ENCODE data around the gene ACSL6. TPM values are rescaled to one million over a fixed set of nuclear protein-coding genes. Genes with fewer than 3 reads are reported as not detected.

Gene ACSL6
- total and polyA plus RNA-seq, 3 experiments from 2014 or later: 20.7 to 22.7 (median 21.8) TPM

DNA sequence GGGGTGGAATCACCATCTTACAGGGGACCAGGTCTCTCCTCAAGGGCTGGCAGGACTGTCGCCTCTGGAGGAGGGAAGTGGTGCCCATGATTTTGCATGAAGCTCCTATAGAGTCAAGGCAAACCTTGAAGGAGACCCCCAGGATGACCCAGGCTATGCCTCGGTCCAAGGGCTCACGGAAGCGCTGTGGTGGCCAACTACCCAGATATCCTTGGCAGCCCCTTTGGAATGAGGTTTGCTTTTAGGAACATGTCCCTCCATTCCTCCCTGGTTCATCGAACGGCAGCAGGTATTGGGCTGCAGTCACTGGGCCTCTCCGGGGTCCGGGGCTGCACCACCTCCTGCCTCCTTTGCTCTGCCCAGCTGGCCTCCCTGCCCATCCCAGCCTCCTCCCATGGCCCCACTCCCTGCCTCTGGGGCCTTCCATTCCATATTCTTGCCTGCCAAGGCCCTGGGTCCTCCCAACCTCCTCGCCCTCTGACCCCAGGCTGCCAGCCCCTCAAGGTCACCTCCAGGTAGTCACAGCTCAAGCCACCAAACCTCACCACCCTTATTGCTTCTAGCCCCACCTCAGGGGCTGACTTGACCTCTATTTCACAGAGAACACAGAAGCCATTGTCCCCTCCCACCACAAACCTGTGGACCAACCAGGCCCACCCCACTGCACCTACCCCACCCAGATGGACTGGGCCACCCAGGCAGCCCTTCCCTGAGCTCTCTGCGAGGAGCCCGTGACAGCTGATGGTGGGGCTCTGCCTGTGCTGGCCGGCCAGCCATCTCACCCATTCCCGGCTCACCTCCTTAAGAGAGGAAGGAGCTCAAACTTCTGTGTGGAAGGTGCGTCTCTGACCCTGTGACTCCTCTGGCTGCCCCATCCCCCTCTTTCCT is 45.4 kb upstream of the ACSL6 start:
- DNase-seq: no peak
- Histone ChIP-seq H3K27me3 (ENCODE audit: insufficient read depth, low read length, poor library complexity, severe bottlenecking) (no peaks in the 10 kb centered on the region), H3K4me3 (ENCODE audit: low read length) (no peak overlapping the region), H3K36me3 (ENCODE audit: insufficient read depth, low read length) (no peaks in the 10 kb centered on the region), H3K27ac (ENCODE audit: low read depth, low read length) (peak overlapping the region; percentile 73), H3K9me3 (ENCODE audit: low read length) (no peaks in the 10 kb centered on the region), H3K4me1 (ENCODE audit: insufficient read depth, low read length) (peaks cover 37% of the 10 kb centered on the region)
- Mint-ChIP-seq H3K36me3 (no peaks in the 10 kb centered on the region), H3K4me1 (peaks cover 52 to 54% (median 52%) of the 10 kb centered on the region in 3 donors), H3K27me3 (peaks cover 0 to 5% of the 10 kb centered on the region in 2 donors), H3K27ac (peak overlapping the region; percentile 77 to 98 (median 96)), H3K4me3 (peak overlapping the region in 3 of 7 donors; percentile 47 to 69 (median 62)), H3K9me3 (no peaks in the 10 kb centered on the region)
- ChIA-PET POLR2A (interaction anchor here (0.5 kb wide), 1 partner anchor 420 kb away, joined by 3 read pairs; no protein-coding TSS in a partner anchor), CTCF (interaction anchor here (1.0 kb wide), 1 partner anchor 9 kb away, joined by 3 read pairs; no protein-coding TSS in a partner anchor)

DNA sequence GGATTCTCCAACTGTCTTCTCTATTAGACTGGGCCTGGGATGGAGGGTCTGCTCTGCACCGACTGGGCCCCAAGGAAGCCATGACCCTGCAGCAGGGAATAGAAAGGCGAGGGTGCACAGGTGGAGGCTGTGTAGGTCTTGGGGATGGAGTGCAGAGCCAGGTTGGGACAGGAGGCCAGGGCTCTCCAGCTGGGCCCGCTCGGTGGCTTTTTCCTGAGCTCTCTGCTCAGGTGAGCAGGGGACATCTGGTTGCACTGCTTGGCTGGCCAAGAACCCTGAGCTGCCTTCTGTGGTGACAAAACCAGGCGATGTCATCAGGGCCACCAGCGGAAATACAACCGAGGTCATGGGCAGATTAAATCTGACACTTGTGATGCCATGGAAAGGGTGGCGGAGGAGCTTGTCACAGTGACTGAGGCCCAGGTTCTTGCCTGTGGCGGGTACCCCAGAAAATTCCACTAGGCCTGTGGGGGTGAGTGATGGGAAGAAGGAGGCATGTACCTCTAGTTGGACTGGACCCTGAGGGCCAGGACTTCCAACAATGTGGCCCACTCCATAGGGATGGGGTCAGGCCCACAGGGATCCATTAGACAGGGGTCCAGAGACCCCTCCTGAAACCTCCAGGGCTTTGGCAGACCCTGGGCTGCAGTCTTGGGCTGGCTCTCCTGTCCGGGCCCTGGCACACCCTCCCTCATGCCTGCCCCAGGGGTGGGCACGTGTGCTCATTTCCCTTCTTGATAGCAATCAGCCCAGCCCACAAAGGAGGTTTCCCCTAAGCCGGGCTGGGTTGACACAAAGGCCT is 44.6 kb upstream of the ACSL6 start:
- Histone ChIP-seq H3K4me1 (ENCODE audit: insufficient read depth, low read length) (peaks cover 37% of the 10 kb centered on the region), H3K4me3 (ENCODE audit: low read length) (no peak overlapping the region), H3K27me3 (ENCODE audit: insufficient read depth, low read length, poor library complexity, severe bottlenecking) (no peaks in the 10 kb centered on the region), H3K9me3 (ENCODE audit: low read length) (no peaks in the 10 kb centered on the region), H3K27ac (ENCODE audit: low read depth, low read length) (peak overlapping the region; percentile 73), H3K36me3 (ENCODE audit: insufficient read depth, low read length) (no peaks in the 10 kb centered on the region)
- Mint-ChIP-seq H3K27me3 (peaks cover 0 to 5% of the 10 kb centered on the region in 2 donors), H3K4me3 (peak overlapping the region in 6 of 7 donors; percentile 17 to 69 (median 50)), H3K27ac (peak overlapping the region; percentile 77 to 98 (median 96)), H3K36me3 (no peaks in the 10 kb centered on the region), H3K4me1 (peaks cover 52 to 54% (median 52%) of the 10 kb centered on the region in 3 donors), H3K9me3 (no peaks in the 10 kb centered on the region)
- ChIA-PET CTCF (interaction anchor here (1.0 to 1.8 kb wide), 3 partner anchors 9 to 55 kb away, joined by 3 to 6 read pairs (median 3); no protein-coding TSS in a partner anchor), POLR2A (interaction anchor here (0.5 kb wide), 1 partner anchor 419 kb away, joined by 3 read pairs; no protein-coding TSS in a partner anchor)
- peak in 4 of 5 donors; percentile 40 to 78 (median 70) for DNase-seq

DNA sequence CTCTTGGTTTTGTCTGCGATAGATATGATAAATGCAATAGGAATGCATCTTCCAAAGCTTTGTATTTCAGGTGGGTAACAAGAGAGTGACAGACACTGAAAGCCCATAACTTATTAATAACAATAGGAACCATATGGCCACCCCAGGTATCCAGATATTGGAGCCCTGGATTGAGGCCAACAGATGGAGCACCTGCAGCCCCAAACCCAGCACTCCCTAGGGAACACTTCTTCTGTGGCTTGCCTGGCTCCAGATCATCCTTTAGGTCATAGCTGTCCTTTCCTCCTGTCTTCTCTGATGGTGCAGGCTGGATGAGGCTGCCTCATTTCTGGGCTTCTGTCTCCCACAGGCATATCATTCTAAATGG is 44.0 kb upstream of the ACSL6 start:
- Histone ChIP-seq H3K9me3 (ENCODE audit: low read length) (no peaks in the 10 kb centered on the region), H3K4me3 (ENCODE audit: low read length) (no peak overlapping the region), H3K27me3 (ENCODE audit: insufficient read depth, low read length, poor library complexity, severe bottlenecking) (no peaks in the 10 kb centered on the region), H3K36me3 (ENCODE audit: insufficient read depth, low read length) (no peaks in the 10 kb centered on the region), H3K4me1 (ENCODE audit: insufficient read depth, low read length) (peaks cover 37% of the 10 kb centered on the region), H3K27ac (ENCODE audit: low read depth, low read length) (peak overlapping the region; percentile 73)
- ChIA-PET POLR2A (no interaction called here), CTCF (interaction anchor here (1.2 to 1.8 kb wide), 2 partner anchors 49 to 55 kb away, joined by 3 to 6 read pairs; no protein-coding TSS in a partner anchor)
- Mint-ChIP-seq H3K36me3 (no peaks in the 10 kb centered on the region), H3K27me3 (peaks cover 0 to 5% of the 10 kb centered on the region in 2 donors), H3K4me1 (peaks cover 52 to 54% (median 52%) of the 10 kb centered on the region in 3 donors), H3K4me3 (peak overlapping the region in 3 of 7 donors; percentile 17 to 69 (median 47)), H3K27ac (peak overlapping the region; percentile 77 to 98 (median 96)), H3K9me3 (no peaks in the 10 kb centered on the region)
- DNase-seq: no peak

DNA sequence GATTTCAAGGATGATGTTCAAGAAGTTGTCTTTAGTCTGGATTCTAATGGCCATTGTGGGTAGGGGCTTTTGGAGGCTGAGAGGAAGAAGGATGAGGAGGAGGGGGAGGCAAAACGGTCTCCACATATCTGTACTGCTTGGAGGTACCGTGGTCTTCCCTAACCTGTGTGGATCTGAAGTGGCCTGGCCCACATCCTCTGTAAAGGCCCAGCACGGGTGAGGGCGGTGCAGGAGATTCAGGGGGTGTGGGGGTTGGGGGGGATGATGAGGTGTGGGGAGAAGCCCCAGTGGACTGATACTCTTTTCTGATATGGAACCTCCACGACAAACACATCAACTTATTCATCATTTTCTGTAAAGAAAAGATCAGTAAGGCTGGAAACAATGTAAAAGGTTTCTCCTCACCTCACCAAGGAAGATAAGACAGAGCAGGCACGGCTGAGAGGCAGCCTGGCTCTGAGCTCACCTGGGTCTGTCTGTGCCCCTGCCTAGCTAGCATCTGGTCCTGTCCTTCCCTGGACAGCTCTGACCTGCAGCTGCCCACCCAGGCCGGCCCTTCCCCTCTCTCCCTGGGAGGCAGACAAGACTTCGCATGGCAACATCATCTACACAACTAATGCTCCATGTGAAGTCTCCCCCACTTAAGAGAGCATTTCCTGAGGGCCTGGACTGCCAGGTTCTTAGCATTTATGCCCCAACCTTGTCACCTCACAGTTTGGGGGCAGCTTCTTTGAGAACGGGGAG is 43.4 kb upstream of the ACSL6 start:
- H3K36me3 Mint-ChIP-seq: no peaks in the 10 kb centered on the region
- Histone ChIP-seq H3K4me3 (ENCODE audit: low read length) (no peak overlapping the region), H3K4me1 (ENCODE audit: insufficient read depth, low read length) (peaks cover 37% of the 10 kb centered on the region), H3K36me3 (ENCODE audit: insufficient read depth, low read length) (no peaks in the 10 kb centered on the region), H3K27ac (ENCODE audit: low read depth, low read length) (no peak overlapping the region), H3K9me3 (ENCODE audit: low read length) (no peaks in the 10 kb centered on the region), H3K27me3 (ENCODE audit: insufficient read depth, low read length, poor library complexity, severe bottlenecking) (no peaks in the 10 kb centered on the region)
- peaks cover 0 to 5% of the 10 kb centered on the region in 2 donors for H3K27me3 Mint-ChIP-seq
- ChIA-PET CTCF (interaction anchor here (1.2 to 2.1 kb wide), 4 partner anchors 8 to 465 kb away, joined by 3 to 10 read pairs (median 4); no protein-coding TSS in a partner anchor), POLR2A (interaction anchor here (0.7 kb wide), 1 partner anchor 137 kb away, joined by 3 read pairs; no protein-coding TSS in a partner anchor)
- H3K4me3 Mint-ChIP-seq: peak overlapping the region in 1 of 7 donors; percentile 69
- H3K27ac Mint-ChIP-seq: peak overlapping the region in 7 of 8 donors; percentile 93 to 98 (median 97)
- H3K4me1 Mint-ChIP-seq: peaks cover 50 to 54% (median 52%) of the 10 kb centered on the region in 3 donors
- DNase-seq: no peak
- no peaks in the 10 kb centered on the region for H3K9me3 Mint-ChIP-seq

DNA sequence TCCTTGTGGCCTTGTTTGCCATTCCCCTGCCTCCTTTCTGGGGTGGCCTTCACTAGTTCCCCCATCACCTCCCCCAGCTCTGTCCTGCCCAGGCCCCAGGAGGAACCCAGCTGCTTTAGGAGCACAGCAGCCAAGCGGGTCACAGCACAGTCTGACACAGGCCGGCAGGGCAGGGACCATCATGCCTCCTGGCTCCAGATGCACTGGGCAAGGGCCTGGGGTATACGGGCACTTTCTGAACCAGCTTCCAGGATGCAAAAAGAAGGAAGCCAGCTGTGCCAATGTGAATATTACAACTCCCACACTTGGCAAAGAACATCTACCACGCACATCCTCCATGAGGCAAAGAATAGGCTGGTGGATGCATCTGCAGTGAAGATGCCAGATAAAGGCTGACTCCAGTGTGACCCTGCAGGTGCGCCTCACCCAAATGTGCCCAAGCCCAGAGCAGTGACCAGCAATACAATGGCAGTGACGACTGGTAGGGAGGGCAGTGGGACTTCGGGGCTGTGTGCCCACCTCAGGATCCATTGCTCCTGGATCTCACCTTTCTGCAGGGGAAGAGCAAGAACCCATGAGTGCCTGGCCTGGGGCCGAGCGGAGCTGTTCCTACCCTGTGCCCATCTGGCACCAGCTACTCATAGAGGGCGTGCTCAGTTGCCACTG is 42.7 kb upstream of the ACSL6 start:
- ChIA-PET CTCF (interaction anchor here (1.4 to 2.1 kb wide), 2 partner anchors 9 to 465 kb away, joined by 3 to 10 read pairs; no protein-coding TSS in a partner anchor), POLR2A (interaction anchor here (0.7 kb wide), 1 partner anchor 137 kb away, joined by 3 read pairs; no protein-coding TSS in a partner anchor)
- Histone ChIP-seq H3K9me3 (ENCODE audit: low read length) (no peaks in the 10 kb centered on the region), H3K36me3 (ENCODE audit: insufficient read depth, low read length) (no peaks in the 10 kb centered on the region), H3K4me1 (ENCODE audit: insufficient read depth, low read length) (peaks cover 37% of the 10 kb centered on the region), H3K27me3 (ENCODE audit: insufficient read depth, low read length, poor library complexity, severe bottlenecking) (no peaks in the 10 kb centered on the region), H3K27ac (ENCODE audit: low read depth, low read length) (no peak overlapping the region), H3K4me3 (ENCODE audit: low read length) (no peak overlapping the region)
- Mint-ChIP-seq H3K27me3 (peaks cover 0 to 5% of the 10 kb centered on the region in 2 donors), H3K27ac (peak overlapping the region in 5 of 8 donors; percentile 85 to 98 (median 96)), H3K4me3 (no peak overlapping the region), H3K4me1 (peaks cover 45 to 47% (median 46%) of the 10 kb centered on the region in 3 donors), H3K9me3 (no peaks in the 10 kb centered on the region), H3K36me3 (no peaks in the 10 kb centered on the region)
- DNase-seq: no peak

DNA sequence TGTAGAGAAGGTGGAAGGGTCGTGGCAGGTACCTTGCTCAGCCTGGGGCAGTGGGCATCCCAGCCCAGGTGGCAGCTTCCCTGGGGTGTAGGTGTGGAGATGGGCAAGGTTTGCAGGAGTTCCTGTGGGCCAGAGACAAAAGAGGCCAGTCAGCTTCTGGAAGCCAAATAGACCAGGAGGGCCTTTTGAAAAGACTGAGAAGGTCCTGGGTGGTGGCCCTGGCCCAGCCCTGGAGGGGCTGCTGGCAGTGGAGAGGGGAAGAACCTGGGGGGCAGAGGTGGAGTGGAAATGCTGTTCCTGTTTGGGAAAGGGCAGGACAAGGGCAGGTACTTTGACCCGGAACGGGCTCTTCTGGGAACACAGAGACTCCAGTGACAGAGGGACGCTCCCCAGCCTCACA is 42.0 kb upstream of the ACSL6 start:
- Histone ChIP-seq H3K36me3 (ENCODE audit: insufficient read depth, low read length) (no peaks in the 10 kb centered on the region), H3K27me3 (ENCODE audit: insufficient read depth, low read length, poor library complexity, severe bottlenecking) (no peaks in the 10 kb centered on the region), H3K4me1 (ENCODE audit: insufficient read depth, low read length) (peaks cover 34% of the 10 kb centered on the region), H3K27ac (ENCODE audit: low read depth, low read length) (no peak overlapping the region), H3K9me3 (ENCODE audit: low read length) (no peaks in the 10 kb centered on the region), H3K4me3 (ENCODE audit: low read length) (no peak overlapping the region)
- Mint-ChIP-seq H3K27me3 (peaks cover 0 to 5% of the 10 kb centered on the region in 2 donors), H3K4me3 (peak overlapping the region in 1 of 7 donors; percentile 72), H3K27ac (peak overlapping the region in 4 of 8 donors; percentile 64 to 76 (median 66)), H3K36me3 (no peaks in the 10 kb centered on the region), H3K4me1 (peaks cover 40 to 41% (median 40%) of the 10 kb centered on the region in 3 donors), H3K9me3 (no peaks in the 10 kb centered on the region)
- no peak for DNase-seq
- ChIA-PET POLR2A (no interaction called here), CTCF (interaction anchor here (1.1 to 2.1 kb wide), 2 partner anchors 9 to 46 kb away, joined by 4 to 10 read pairs; no protein-coding TSS in a partner anchor)

Measured in CD8-positive, alpha-beta memory T cell (primary cell).